Left lung (tissue), 10 donors: ENCODE data around the gene WDR26. TPM values are rescaled to one million over a fixed set of nuclear protein-coding genes. Genes with fewer than 3 reads are reported as not detected.

Experiments used
- ATAC-seq: fragments of 200-7000 bp; cut with Tn5 transposase; one replicate; pipeline ENCODE4 v1.9.1; 2020; ENCODE audit warnings: moderate library complexity
- DNase-seq, 4 donors: peaks; one replicate each; pipeline ENCODE4 v3.0.0-alpha.2; 2013 to 2020
- H3K27ac ChIP-seq, 2 donors: fragments of 200-600 bp; sonication (generic) in 1 of 2; one replicate each; pipeline versions ENCODE4 v1.5.0 to v1.8.0; 2020 to 2021
- H3K27me3 ChIP-seq, 2 donors: fragments of 200-600 bp; sonication (generic) in 1 of 2; one replicate each; pipeline versions ENCODE4 v1.5.0 to v1.8.0; 2020 to 2021
- H3K36me3 ChIP-seq, 2 donors: fragments of 200-600 bp; sonication (generic) in 1 of 2; one replicate each; pipeline versions ENCODE4 v1.5.0 to v1.8.0; 2020 to 2021
- H3K4me1 ChIP-seq, 2 donors: fragments of 200-600 bp; one replicate each; pipeline ENCODE4 v1.8.0; 2021
- H3K4me3 ChIP-seq, 2 donors: fragments of 200-600 bp; sonication (generic) in 1 of 2; one replicate each; pipeline versions ENCODE4 v1.5.0 to v1.8.0; 2020 to 2021; ENCODE audit warnings: mild to moderate bottlenecking in 1 of 2
- H3K9me3 ChIP-seq, 2 donors: fragments of 200-600 bp; sonication (generic) in 1 of 2; one replicate each; pipeline versions ENCODE4 v1.5.0 to v1.8.0; 2020 to 2021
- intact Hi-C, 2 donors: fragments of 100-400 bp; cut with DNase I; formaldehyde crosslinking; loops; one replicate each; pipeline versions ENCODE4 v1.11.2 to v1.14.2; 2022
- polyA plus RNA-seq, 6 donors: library from polyadenylated mRNA; unstranded; fragments of 120-200 nt; gene quantifications; one replicate each; pipeline ENCODE4 v1.2.1, GENCODE V29; 2013; ENCODE audit not compliant: insufficient read length in 6 of 6
- total RNA-seq, 2 donors: library from RNA; stranded (reverse); fragmentation: NEBNext Ultra II Directional; extraction: Animal tissue kit (Norgen Biotek cat#: 25700); gene quantifications; one replicate each; pipeline ENCODE4 v1.2.1, GENCODE V29; 2021
- TF ChIP-seq, protein P1 (sequence below), 2 donors: fragments of 200-600 bp; sonication (generic) in 1 of 2; IDR thresholded peaks; one replicate each; pipeline versions ENCODE4 v1.5.0 to v1.8.0; 2021; ENCODE audit warnings: antibody characterized with exemption in 2 of 2
- donor health status: DM: no; HTN: yes; CAD: no.
- donor health status: DM: no; HTN: no; CAD: no.

WDR26 gene
- total and polyA plus RNA-seq, 8 donors = 84.5 to 108 (median 97.5) TPM

- Histone ChIP-seq H3K27me3 (no peaks in the 10 kb centered on the region), H3K4me3 (no peak overlapping the region), H3K27ac (peak overlapping the region in 1 of 2 donors; percentile 83), H3K9me3 (no peaks in the 10 kb centered on the region), H3K36me3 (no peaks in the 10 kb centered on the region), H3K4me1 (peaks cover 9 to 38% of the 10 kb centered on the region in 2 donors)
- intact Hi-C loops = no loop called here
- ATAC-seq (no peak), DNase-seq (no peak)
- TF ChIP-seq, protein P1, sequence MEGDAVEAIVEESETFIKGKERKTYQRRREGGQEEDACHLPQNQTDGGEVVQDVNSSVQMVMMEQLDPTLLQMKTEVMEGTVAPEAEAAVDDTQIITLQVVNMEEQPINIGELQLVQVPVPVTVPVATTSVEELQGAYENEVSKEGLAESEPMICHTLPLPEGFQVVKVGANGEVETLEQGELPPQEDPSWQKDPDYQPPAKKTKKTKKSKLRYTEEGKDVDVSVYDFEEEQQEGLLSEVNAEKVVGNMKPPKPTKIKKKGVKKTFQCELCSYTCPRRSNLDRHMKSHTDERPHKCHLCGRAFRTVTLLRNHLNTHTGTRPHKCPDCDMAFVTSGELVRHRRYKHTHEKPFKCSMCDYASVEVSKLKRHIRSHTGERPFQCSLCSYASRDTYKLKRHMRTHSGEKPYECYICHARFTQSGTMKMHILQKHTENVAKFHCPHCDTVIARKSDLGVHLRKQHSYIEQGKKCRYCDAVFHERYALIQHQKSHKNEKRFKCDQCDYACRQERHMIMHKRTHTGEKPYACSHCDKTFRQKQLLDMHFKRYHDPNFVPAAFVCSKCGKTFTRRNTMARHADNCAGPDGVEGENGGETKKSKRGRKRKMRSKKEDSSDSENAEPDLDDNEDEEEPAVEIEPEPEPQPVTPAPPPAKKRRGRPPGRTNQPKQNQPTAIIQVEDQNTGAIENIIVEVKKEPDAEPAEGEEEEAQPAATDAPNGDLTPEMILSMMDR (IDR thresholded peaks at IDR 0.05) = no peak
Observed at GRCh38 chr1:224457782-224458144, 23.2 kb upstream of the WDR26 start.

- H3K4me3 ChIP-seq = no peak overlapping the region
- intact Hi-C loops = no loop called here
- TF ChIP-seq, protein P1 (IDR thresholded peaks at IDR 0.05) = no peak
- DNase-seq (no peak), ATAC-seq (no peak)
- H3K27ac ChIP-seq = peak overlapping the region; percentile 70 to 83
- H3K9me3 ChIP-seq = no peaks in the 10 kb centered on the region
- H3K36me3 ChIP-seq = no peaks in the 10 kb centered on the region
- peaks cover 9 to 38% of the 10 kb centered on the region in 2 donors for H3K4me1 ChIP-seq
- H3K27me3 ChIP-seq = no peaks in the 10 kb centered on the region
Observed at GRCh38 chr1:224456637-224456953, 22.0 kb upstream of the WDR26 start.

GRCh38 chr1:224454402-224455055 is 19.9 kb upstream of the WDR26 start:
- DNase-seq = peak in 1 of 4 donors; percentile 36
- Histone ChIP-seq H3K4me3 (no peak overlapping the region), H3K36me3 (no peaks in the 10 kb centered on the region), H3K27me3 (no peaks in the 10 kb centered on the region), H3K27ac (peak overlapping the region; percentile 24 to 67), H3K4me1 (peaks cover 9 to 36% of the 10 kb centered on the region in 2 donors), H3K9me3 (no peaks in the 10 kb centered on the region)
- intact Hi-C loops = no loop called here
- peak; percentile 72 for ATAC-seq
- TF ChIP-seq, protein P1 (IDR thresholded peaks at IDR 0.05) = no peak

GRCh38 chr1:224450561-224451350 is 16.2 kb upstream of the WDR26 start:
- intact Hi-C loops = no loop called here
- DNase-seq (no peak), ATAC-seq (no peak)

DNA sequence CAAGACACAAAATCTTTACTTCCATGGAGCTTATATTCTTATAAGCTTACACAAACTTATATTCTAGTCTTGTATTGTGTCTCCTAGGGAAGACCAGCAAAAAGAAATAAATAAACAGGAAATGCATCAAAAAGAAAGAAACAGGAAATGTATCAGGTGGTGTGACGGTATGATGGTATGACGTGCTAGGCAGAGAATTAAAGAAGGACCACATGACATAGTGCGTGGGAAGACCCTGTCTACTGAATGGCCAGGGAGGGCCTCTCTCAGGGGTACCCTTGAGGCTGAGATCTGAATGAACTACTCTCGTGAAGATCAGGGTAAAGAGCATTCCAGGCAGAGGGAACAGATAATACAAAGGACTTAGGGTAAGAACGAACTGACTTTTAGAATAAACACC is 15.6 kb upstream of the WDR26 start:
- DNase-seq (no peak), ATAC-seq (no peak)
- TF ChIP-seq, protein P1 (IDR thresholded peaks at IDR 0.05) = no peak
- Histone ChIP-seq H3K36me3 (no peaks in the 10 kb centered on the region), H3K9me3 (no peaks in the 10 kb centered on the region), H3K4me1 (peaks cover 0 to 5% of the 10 kb centered on the region in 2 donors), H3K27ac (no peak overlapping the region), H3K27me3 (no peaks in the 10 kb centered on the region), H3K4me3 (no peak overlapping the region)
- intact Hi-C loops = no loop called here

More at GRCh38 chr1:224450561-224451350, 16.2 kb upstream of the WDR26 start:
- Histone ChIP-seq H3K36me3 (no peaks in the 10 kb centered on the region), H3K27me3 (no peaks in the 10 kb centered on the region), H3K4me1 (peaks cover 0 to 5% of the 10 kb centered on the region in 2 donors), H3K27ac (no peak overlapping the region), H3K4me3 (no peak overlapping the region), H3K9me3 (no peaks in the 10 kb centered on the region)
- TF ChIP-seq, protein P1 (IDR thresholded peaks at IDR 0.05) = no peak
